Spleen (tissue), 11 donors: ENCODE measurements around the gene TNRC6B. TPM values are rescaled to one million over a fixed set of nuclear protein-coding genes. Genes with fewer than 3 reads are reported as not detected.
A peak's percentile ranks its signal among the peaks of the same experiment; 100 is the strongest.

Source experiments
- DNase-seq: peaks from one replicate; pipeline ENCODE4 v3.0.0-alpha.2; 2020
- H3K27ac ChIP-seq, 8 donors: fragments of 200-600 bp; sonication (generic) in 7 of 8; 1 replicate in 4 of 8; 2 replicates in 4 of 8; pipeline versions ENCODE4 v1.5.0 to v1.8.0; 2016 to 2021; ENCODE audit warnings: inconsistent platforms in 4 of 8, mild to moderate bottlenecking in 4 of 8, moderate library complexity in 1 of 8
- H3K27me3 ChIP-seq, 7 donors: fragments of 200-600 bp; sonication (generic) in 6 of 7; replicated peaks in 1 of 7; 1 replicate in 4 of 7; 2 replicates in 3 of 7; pipeline versions ENCODE4 v1.5.0 to v1.8.0; 2016 to 2021; ENCODE audit warnings: inconsistent platforms in 3 of 7, mild to moderate bottlenecking in 1 of 7
- H3K36me3 ChIP-seq, 6 donors: fragments of 200-600 bp; sonication (generic) in 5 of 6; 1 replicate in 4 of 6; 2 replicates in 2 of 6; pipeline versions ENCODE4 v1.5.0 to v1.8.0; 2016 to 2021; ENCODE audit warnings: inconsistent platforms in 2 of 6
- H3K4me1 ChIP-seq, 6 donors: fragments of 200-600 bp; sonication (generic) in 5 of 6; 1 replicate in 3 of 6; 2 replicates in 3 of 6; pipeline versions ENCODE4 v1.5.0 to v1.8.0; 2016 to 2021; ENCODE audit warnings: inconsistent platforms in 3 of 6
- H3K4me3 ChIP-seq, 8 donors: fragments of 200-600 bp; sonication (generic) in 7 of 8; 1 replicate in 4 of 8; 2 replicates in 4 of 8; pipeline versions ENCODE4 v1.5.0 to v1.8.0; 2016 to 2021; ENCODE audit warnings: inconsistent platforms in 4 of 8, mild to moderate bottlenecking in 4 of 8, moderate library complexity in 2 of 8
- H3K9me3 ChIP-seq, 8 donors: fragments of 200-600 bp; sonication (generic) in 7 of 8; 1 replicate in 4 of 8; 2 replicates in 4 of 8; pipeline versions ENCODE4 v1.5.0 to v1.8.0; 2016 to 2021; ENCODE audit warnings: inconsistent platforms in 4 of 8
- POLR2A ChIP-seq, 3 donors: fragments of 450-650 bp; IDR thresholded peaks; one replicate each; pipeline ENCODE4 v1.5.1; 2017; ENCODE audit warnings: antibody characterized with exemption in 3 of 3, mild to moderate bottlenecking in 1 of 3
- POLR2AphosphoS5 ChIP-seq, 3 donors: sonication (generic); formaldehyde crosslinking; IDR thresholded peaks; one replicate each; pipeline ENCODE4 v1.5.1; 2017; ENCODE audit warnings: antibody characterized with exemption in 3 of 3
- WGBS, 5 donors: extraction: QIAGEN DNeasy Blood & Tissue Kit in 3 of 5; methylation state at CpG; one replicate each; pipeline versions ENCODE4 v1.1.5 to v1.1.7; 2013 to 2018; 5-methylcytosine and 5-hydroxymethylcytosine counted together
- intact Hi-C: fragments of 100-400 bp; cut with DNase I; formaldehyde crosslinking; loops from one replicate; pipeline ENCODE4 v1.15.0; 2023; ENCODE audit warnings: low total_unique reads
- polyA plus RNA-seq, 3 donors: library from polyadenylated mRNA; stranded (reverse); fragments of 200-250 nt; gene quantifications; one replicate each; pipeline ENCODE4 v1.2.1, GENCODE V29; 2013
- total RNA-seq, 7 donors: library from RNA; depleted of rRNA in 3 of 7; stranded (reverse); fragments of >200 nt in 3 of 7; fragmentation: NEBNext Ultra II Directional in 4 of 7; extraction: Animal tissue kit (Norgen Biotek cat#: 25700) in 4 of 7; gene quantifications; one replicate each; pipeline versions ENCODE4 v1.1.0 to v1.2.1, GENCODE V29; 2016 to 2021
- TF ChIP-seq, protein P1 (sequence below), 11 experiments: fragments of 200-600 bp in 7 of 11; fragments of 450-650 bp in 4 of 11; sonication (generic) in 4 of 11; IDR thresholded peaks in 8 of 11; conservative IDR thresholded peaks in 3 of 11; 1 replicate in 7 of 11; 2 replicates in 4 of 11; pipeline versions ENCODE4 v1.4.0 to v1.8.0; 2016 to 2021; ENCODE audit warnings: antibody characterized with exemption in 11 of 11, inconsistent platforms in 4 of 11, mild to moderate bottlenecking in 1 of 11
- donor health status: healthy with polysubstance abuse.
- donor health status: DM: no; HTN: no; CAD: no; lungs with moderate emphysema.
- donor health status: DM: no; HTN: no; CAD: no.
- donor health status: Bipolar disorder and iron deficiency.
- donor health status: healthy.
- donor health status: DM: no; HTN: no; CAD: no.
- donor health status: DM: yes; HTN: yes; CAD: no.

TNRC6B gene
- total and polyA plus RNA-seq, 10 donors, result 1.2 to 221 (median 95.3) TPM

DNA sequence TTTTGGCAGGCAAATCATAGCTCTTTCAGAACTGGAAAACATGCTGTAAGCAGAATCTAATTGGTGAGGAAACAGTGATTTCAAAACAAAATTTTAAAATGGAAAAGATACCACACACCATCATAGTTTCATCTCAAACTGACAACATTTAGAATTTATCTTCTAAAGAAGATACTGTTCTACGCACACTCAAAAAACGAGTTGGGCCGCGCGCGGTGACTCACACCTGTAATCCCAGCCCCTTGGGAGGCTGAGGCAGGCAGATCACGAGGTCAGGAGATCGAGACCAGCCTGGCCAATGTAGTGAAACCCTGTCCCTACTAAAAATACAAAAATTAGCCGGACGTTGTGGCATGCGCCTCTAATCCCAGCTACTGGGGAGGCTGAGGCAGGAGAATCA is 124.4 kb downstream of the TNRC6B start:
- no peak for DNase-seq
- intact Hi-C loops, result no loop called here
- no peak overlapping the region for H3K4me3 ChIP-seq
- no peaks in the 10 kb centered on the region for H3K27me3 ChIP-seq
- peaks cover 0 to 5% (median 2%) of the 10 kb centered on the region in 6 donors for H3K4me1 ChIP-seq
- no peak overlapping the region for H3K27ac ChIP-seq
- no peaks in the 10 kb centered on the region for H3K9me3 ChIP-seq
- H3K36me3 ChIP-seq, result peaks cover 2 to 100% (median 62%) of the 10 kb centered on the region in 6 donors
- WGBS, 5 donors, result 89 to 98% (median 95%) methylated on average over 11 of the region's 11 CpGs
- TF ChIP-seq POLR2AphosphoS5 (IDR thresholded peaks at IDR 0.05), result no peak
- TF ChIP-seq, protein P1, sequence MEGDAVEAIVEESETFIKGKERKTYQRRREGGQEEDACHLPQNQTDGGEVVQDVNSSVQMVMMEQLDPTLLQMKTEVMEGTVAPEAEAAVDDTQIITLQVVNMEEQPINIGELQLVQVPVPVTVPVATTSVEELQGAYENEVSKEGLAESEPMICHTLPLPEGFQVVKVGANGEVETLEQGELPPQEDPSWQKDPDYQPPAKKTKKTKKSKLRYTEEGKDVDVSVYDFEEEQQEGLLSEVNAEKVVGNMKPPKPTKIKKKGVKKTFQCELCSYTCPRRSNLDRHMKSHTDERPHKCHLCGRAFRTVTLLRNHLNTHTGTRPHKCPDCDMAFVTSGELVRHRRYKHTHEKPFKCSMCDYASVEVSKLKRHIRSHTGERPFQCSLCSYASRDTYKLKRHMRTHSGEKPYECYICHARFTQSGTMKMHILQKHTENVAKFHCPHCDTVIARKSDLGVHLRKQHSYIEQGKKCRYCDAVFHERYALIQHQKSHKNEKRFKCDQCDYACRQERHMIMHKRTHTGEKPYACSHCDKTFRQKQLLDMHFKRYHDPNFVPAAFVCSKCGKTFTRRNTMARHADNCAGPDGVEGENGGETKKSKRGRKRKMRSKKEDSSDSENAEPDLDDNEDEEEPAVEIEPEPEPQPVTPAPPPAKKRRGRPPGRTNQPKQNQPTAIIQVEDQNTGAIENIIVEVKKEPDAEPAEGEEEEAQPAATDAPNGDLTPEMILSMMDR (IDR thresholded peaks at IDR 0.05 in 8 of 11, conservative IDR thresholded peaks at IDR 0.05 in 3 of 11), result no peak
- TF ChIP-seq POLR2A (IDR thresholded peaks at IDR 0.05), result no peak

DNA sequence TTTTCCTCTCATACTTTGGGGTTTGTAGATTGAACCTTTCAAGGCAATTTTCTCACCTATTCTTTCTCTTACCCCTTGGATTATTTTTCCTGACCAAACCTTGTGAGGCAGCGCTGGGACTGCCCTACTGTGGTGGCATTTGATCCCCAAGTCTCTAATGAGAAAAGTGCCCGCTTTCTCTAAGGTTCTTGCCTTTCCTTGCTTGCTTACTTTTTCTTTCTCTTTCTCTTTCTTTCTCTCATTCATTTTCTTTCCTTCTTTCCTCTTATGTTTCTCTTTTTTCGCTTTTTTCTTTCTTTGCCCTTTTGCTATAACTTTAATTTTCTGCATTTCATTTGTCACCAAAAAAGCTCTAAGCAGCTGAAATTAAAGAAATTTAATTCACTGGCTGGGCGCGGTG is 127.9 kb downstream of the TNRC6B start:
- WGBS, 5 donors, result 98 to 99% (median 98%) methylated on average over 5 of the region's 5 CpGs
- no peaks in the 10 kb centered on the region for H3K9me3 ChIP-seq
- H3K36me3 ChIP-seq, result peaks cover 2 to 100% (median 86%) of the 10 kb centered on the region in 6 donors

DNA sequence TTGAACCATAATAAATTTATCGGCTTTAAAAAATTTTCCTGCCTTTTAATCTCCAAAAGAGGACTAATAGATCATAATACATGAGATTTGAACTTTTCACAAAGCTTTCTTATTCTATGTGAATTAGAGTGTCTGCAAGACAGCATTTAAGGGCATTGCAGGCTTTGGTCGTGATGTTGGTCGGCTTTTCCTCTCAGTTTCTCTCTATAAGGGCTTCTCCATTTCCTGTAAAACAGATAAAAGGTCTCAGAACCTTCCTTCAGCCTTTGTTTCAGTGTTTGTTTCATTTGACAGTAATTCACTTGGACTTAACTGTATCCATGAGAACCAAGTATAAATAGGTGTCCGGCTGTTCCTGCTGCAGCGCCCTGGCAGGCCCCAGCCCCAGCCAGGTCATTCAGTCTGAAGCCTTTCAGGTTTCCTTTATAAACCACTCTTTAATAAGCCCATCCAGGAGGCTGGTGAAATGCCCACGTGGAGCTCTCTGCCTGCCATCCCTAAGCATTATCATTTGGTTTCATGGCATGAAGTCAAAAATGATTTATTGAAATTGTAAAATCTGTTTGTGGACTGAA is 131.4 kb downstream of the TNRC6B start:
- TF ChIP-seq POLR2AphosphoS5 (IDR thresholded peaks at IDR 0.05), result no peak
- TF ChIP-seq, protein P1 (IDR thresholded peaks at IDR 0.05 in 8 of 11, conservative IDR thresholded peaks at IDR 0.05 in 3 of 11), result no peak
- no peak for TF ChIP-seq POLR2A (IDR thresholded peaks at IDR 0.05)
- intact Hi-C loops, result no loop called here
- WGBS, 5 donors, result 89 to 94% (median 92%) methylated on average over 6 of the region's 6 CpGs
- Histone ChIP-seq H3K4me1 (peaks cover 0 to 23% (median 3%) of the 10 kb centered on the region in 6 donors), H3K27me3 (no peaks in the 10 kb centered on the region), H3K27ac (peak overlapping the region in 1 of 8 donors; percentile 16), H3K36me3 (peaks cover 0 to 100% (median 88%) of the 10 kb centered on the region in 6 donors), H3K4me3 (no peak overlapping the region), H3K9me3 (no peaks in the 10 kb centered on the region)
- no peak for DNase-seq

More for the DNA sequence above, 127.9 kb downstream of the TNRC6B start:
- TF ChIP-seq, protein P1 (IDR thresholded peaks at IDR 0.05 in 8 of 11, conservative IDR thresholded peaks at IDR 0.05 in 3 of 11), result no peak
- TF ChIP-seq POLR2A (IDR thresholded peaks at IDR 0.05), result no peak
- H3K4me1 ChIP-seq, result no peaks in the 10 kb centered on the region
- no peak overlapping the region for H3K27ac ChIP-seq
- intact Hi-C loops, result no loop called here
- DNase-seq, result no peak
- H3K27me3 ChIP-seq, result no peaks in the 10 kb centered on the region
- no peak overlapping the region for H3K4me3 ChIP-seq

DNA sequence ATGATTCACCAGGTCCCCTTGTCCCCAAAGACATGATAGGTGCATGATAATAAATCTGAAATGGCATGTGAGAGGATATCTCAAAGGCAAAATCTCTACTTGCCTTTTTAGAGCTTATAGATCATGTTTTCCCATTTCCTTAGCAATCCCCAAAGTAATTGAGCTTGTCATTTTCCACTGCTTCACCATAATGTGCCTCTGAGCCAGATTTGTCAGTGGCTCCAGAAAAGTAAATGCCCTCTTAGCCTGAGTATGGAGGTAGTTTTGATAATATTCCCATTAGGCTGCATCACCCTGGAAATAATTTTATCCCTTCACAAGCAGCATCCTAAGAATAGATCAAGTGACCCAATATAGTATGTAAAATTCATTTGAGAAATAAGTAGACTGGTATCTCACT is 131.9 kb downstream of the TNRC6B start:
- peak overlapping the region in 1 of 8 donors; percentile 16 for H3K27ac ChIP-seq
- DNase-seq, result no peak
- H3K4me1 ChIP-seq, result peaks cover 0 to 28% (median 3%) of the 10 kb centered on the region in 6 donors
- no peak for TF ChIP-seq POLR2AphosphoS5 (IDR thresholded peaks at IDR 0.05)
- TF ChIP-seq POLR2A (IDR thresholded peaks at IDR 0.05), result no peak
- TF ChIP-seq, protein P1 (IDR thresholded peaks at IDR 0.05 in 8 of 11, conservative IDR thresholded peaks at IDR 0.05 in 3 of 11), result no peak
- intact Hi-C loops, result no loop called here
- no peak overlapping the region for H3K4me3 ChIP-seq
- no peaks in the 10 kb centered on the region for H3K9me3 ChIP-seq
- peaks cover 0 to 100% (median 92%) of the 10 kb centered on the region in 6 donors for H3K36me3 ChIP-seq
- no peaks in the 10 kb centered on the region for H3K27me3 ChIP-seq
